SK-N-MC (cell line): ENCODE data around the gene PLSCR4.

Source experiments
- DNase-seq: peaks from one replicate; pipeline ENCODE4 v3.0.0-alpha.2; 2011; ENCODE audit warnings: low read depth, low spot score
- H3K27ac ChIP-seq: fragments of 200-600 bp; sonication (generic); 2 replicates; pipeline ENCODE4 v1.5.1; 2016; ENCODE audit warnings: mixed run types
- H3K36me3 ChIP-seq: fragments of 200-600 bp; sonication (generic); 2 replicates; pipeline ENCODE4 v1.6.1; 2017; ENCODE audit warnings: antibody characterized with exemption, low read length, mixed read lengths; ENCODE audit not compliant: insufficient read depth
- H3K4me3 ChIP-seq: fragments of 200-600 bp; sonication (generic); 2 replicates; pipeline ENCODE4 v1.5.1; 2016
- H3K9ac ChIP-seq: fragments of 200-600 bp; sonication (generic); 2 replicates; pipeline ENCODE4 v1.8.0; 2017; ENCODE audit warnings: mixed run types, mixed read lengths; ENCODE audit not compliant: insufficient read length
- H3K9me3 ChIP-seq: fragments of 200-600 bp; sonication (generic); 2 replicates; pipeline ENCODE4 v1.6.1; 2017; ENCODE audit warnings: low read depth, mild to moderate bottlenecking, antibody characterized with exemption, low read length, moderate library complexity, mixed read lengths
- EZH2 ChIP-seq: fragments of 200-600 bp; sonication (generic); IDR thresholded peaks from one replicate; pipeline ENCODE4 v1.6.1; 2017; ENCODE audit warnings: antibody characterized with exemption
- FOXP2 ChIP-seq: optimal IDR thresholded peaks from 2 replicates; pipeline ENCODE3; 2011; ENCODE audit warnings: mild to moderate bottlenecking, moderate library complexity; ENCODE audit not compliant: insufficient read depth; ENCODE audit errors: extremely low read length, control extremely low read depth
- POLR2AphosphoS5 ChIP-seq: IDR thresholded peaks from 2 replicates; pipeline ENCODE4 v1.6.1; 2012; ENCODE audit warnings: mild to moderate bottlenecking, low read depth, low read length, borderline replicate concordance

The PLSCR4 gene

GRCh38 chr3:146189519-146190173 lies 61.3 kb downstream of the PLSCR4 start:
- Histone ChIP-seq H3K9ac (no peak overlapping the region), H3K4me3 (peak overlapping the region; percentile 37), H3K9me3 (no peaks in the 10 kb centered on the region), H3K36me3 (no peaks in the 10 kb centered on the region), H3K27ac (no peak overlapping the region)
- no peak for TF ChIP-seq FOXP2
- no peak for TF ChIP-seq POLR2AphosphoS5
- TF ChIP-seq EZH2: no peak
- peak; percentile 42 for DNase-seq

DNA sequence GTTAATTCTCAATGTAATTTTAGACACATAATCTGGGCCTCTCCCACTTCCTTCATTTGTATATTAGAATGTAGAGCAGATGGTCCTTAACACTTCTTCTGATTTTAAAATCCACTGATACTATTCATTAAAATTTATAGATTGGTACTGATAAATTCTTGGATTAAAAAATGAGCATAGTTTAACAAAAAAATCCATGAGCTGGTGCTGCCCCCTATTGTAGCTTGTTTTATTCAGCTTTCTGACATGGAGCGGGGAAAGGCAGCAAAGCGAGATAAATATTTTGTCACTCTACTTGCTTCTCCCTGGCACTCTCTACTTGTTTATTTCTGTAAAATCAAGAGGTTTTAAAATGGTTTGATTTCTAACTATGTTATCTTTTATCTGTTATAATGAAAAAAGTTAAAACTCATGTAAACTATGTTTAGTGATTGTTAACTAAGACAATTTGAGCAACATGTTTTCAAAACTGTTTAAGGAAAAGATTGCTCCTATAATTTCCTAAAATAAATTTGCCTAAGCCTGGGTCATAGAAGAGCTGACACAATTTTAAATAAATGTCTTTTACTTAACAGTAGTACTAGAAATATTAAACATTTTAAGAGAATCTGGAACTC lies 63.5 kb downstream of the PLSCR4 start:
- TF ChIP-seq EZH2 (no peak), FOXP2 (no peak), POLR2AphosphoS5 (no peak)
- H3K4me3 ChIP-seq: no peak overlapping the region
- no peak overlapping the region for H3K27ac ChIP-seq
- H3K9ac ChIP-seq: no peak overlapping the region
- no peaks in the 10 kb centered on the region for H3K9me3 ChIP-seq
- no peak for DNase-seq
- no peaks in the 10 kb centered on the region for H3K36me3 ChIP-seq

GRCh38 chr3:146184241-146185015 lies 66.5 kb downstream of the PLSCR4 start:
- TF ChIP-seq POLR2AphosphoS5: no peak
- Histone ChIP-seq H3K36me3 (no peaks in the 10 kb centered on the region), H3K9me3 (no peaks in the 10 kb centered on the region), H3K9ac (no peak overlapping the region), H3K4me3 (no peak overlapping the region), H3K27ac (no peak overlapping the region)
- DNase-seq: no peak

GRCh38 chr3:146181216-146181615 lies 69.7 kb downstream of the PLSCR4 start:
- Histone ChIP-seq H3K27ac (no peak overlapping the region), H3K36me3 (no peaks in the 10 kb centered on the region), H3K9me3 (no peaks in the 10 kb centered on the region), H3K4me3 (no peak overlapping the region), H3K9ac (no peak overlapping the region)
- DNase-seq: no peak
- TF ChIP-seq FOXP2 (no peak), EZH2 (no peak), POLR2AphosphoS5 (no peak)

- Histone ChIP-seq H3K36me3 (no peaks in the 10 kb centered on the region), H3K4me3 (no peak overlapping the region), H3K27ac (no peak overlapping the region), H3K9ac (no peak overlapping the region), H3K9me3 (no peaks in the 10 kb centered on the region)
- no peak for TF ChIP-seq EZH2
- no peak for TF ChIP-seq POLR2AphosphoS5
- no peak for TF ChIP-seq FOXP2
- no peak for DNase-seq
Measured at GRCh38 chr3:146180376-146180775, 70.5 kb downstream of the PLSCR4 start.

DNA sequence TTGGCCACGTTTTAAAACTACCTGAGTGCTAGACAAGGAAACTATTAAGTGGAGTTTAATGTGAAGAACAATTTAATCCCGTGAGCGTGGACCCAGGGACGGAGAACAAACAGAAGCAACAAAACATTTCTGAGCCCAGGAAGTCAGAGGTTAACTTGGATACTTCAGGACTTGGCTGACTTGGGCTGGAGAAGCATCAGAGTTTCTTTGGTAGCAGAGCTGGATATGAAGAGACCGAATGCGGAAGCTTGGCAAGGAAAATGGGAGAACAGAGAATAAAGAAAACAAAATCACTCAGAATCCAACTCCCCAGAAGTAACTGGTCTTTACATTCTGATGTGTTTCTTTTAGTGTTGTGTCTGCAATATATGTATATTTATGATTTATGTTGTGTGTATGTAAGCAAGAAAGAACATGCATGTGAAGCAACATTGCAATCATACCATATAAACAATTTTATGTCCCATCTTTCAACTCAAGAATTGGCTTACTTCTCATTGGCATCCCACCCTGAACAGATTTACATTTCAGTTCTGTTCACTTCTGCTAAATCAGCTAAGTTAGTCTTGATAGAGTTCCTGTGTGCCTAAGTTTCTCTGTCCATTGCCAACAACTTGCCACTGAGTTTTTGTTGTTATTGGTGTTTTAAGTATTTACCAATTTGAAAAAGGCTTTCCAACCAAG lies 72.8 kb downstream of the PLSCR4 start:
- TF ChIP-seq POLR2AphosphoS5: no peak
- TF ChIP-seq EZH2: no peak
- no peak for TF ChIP-seq FOXP2
- DNase-seq: no peak
- Histone ChIP-seq H3K9ac (no peak overlapping the region), H3K27ac (no peak overlapping the region), H3K9me3 (no peaks in the 10 kb centered on the region), H3K4me3 (no peak overlapping the region), H3K36me3 (no peaks in the 10 kb centered on the region)

GRCh38 chr3:146177519-146177918 lies 73.4 kb downstream of the PLSCR4 start:
- H3K9me3 ChIP-seq: no peaks in the 10 kb centered on the region
- no peak overlapping the region for H3K9ac ChIP-seq
- TF ChIP-seq EZH2: no peak
- no peak for TF ChIP-seq FOXP2
- no peak for TF ChIP-seq POLR2AphosphoS5
- H3K36me3 ChIP-seq: no peaks in the 10 kb centered on the region
- no peak overlapping the region for H3K4me3 ChIP-seq
- DNase-seq: no peak
- no peak overlapping the region for H3K27ac ChIP-seq

- no peak overlapping the region for H3K27ac ChIP-seq
- TF ChIP-seq POLR2AphosphoS5 (no peak), EZH2 (no peak), FOXP2 (no peak)
Measured at GRCh38 chr3:146177072-146177471, 73.8 kb downstream of the PLSCR4 start.

More at GRCh38 chr3:146177072-146177471, 73.8 kb downstream of the PLSCR4 start:
- H3K9ac ChIP-seq: no peak overlapping the region
- no peaks in the 10 kb centered on the region for H3K36me3 ChIP-seq
- no peaks in the 10 kb centered on the region for H3K9me3 ChIP-seq
- H3K4me3 ChIP-seq: no peak overlapping the region
- no peak for DNase-seq
